CD14-positive monocyte (primary cell): ENCODE data around the gene CAMTA1. TPM values are rescaled to one million over a fixed set of nuclear protein-coding genes. Genes with fewer than 3 reads are reported as not detected.

Source experiments
- DNase-seq, 3 donors: peaks; one replicate each; pipeline ENCODE4 v3.0.0-alpha.2; 2011 to 2022
- H2AFZ ChIP-seq: 2 replicates; pipeline ENCODE4 v1.6.0; 2012; ENCODE audit warnings: mild to moderate bottlenecking, low read depth, low read length, inconsistent platforms; ENCODE audit not compliant: insufficient read depth, poor library complexity, severe bottlenecking
- H3K27ac ChIP-seq, 2 donors: 1 replicate in 1 of 2; 2 replicates in 1 of 2; pipeline ENCODE4 v1.5.1; 2012 to 2013; ENCODE audit warnings: low read length in 2 of 2, control low read depth in 1 of 2, inconsistent platforms in 1 of 2, low read depth in 1 of 2, mild to moderate bottlenecking in 1 of 2
- H3K27me3 ChIP-seq, 2 donors: one replicate each; pipeline versions ENCODE4 v1.6.0 to v1.6.1; 2011 to 2013; ENCODE audit warnings: low read length in 2 of 2; ENCODE audit not compliant: control insufficient read depth in 2 of 2, insufficient read depth in 2 of 2
- H3K36me3 ChIP-seq, 2 donors: replicated peaks in 1 of 2; 1 replicate in 1 of 2; 2 replicates in 1 of 2; pipeline versions ENCODE4 v1.5.1 to v1.6.1; 2012 to 2013; ENCODE audit warnings: low read length in 2 of 2, control low read depth in 1 of 2, inconsistent platforms in 1 of 2, mild to moderate bottlenecking in 1 of 2; ENCODE audit not compliant: insufficient read depth in 2 of 2, control insufficient read depth in 1 of 2
- H3K4me1 ChIP-seq, 2 donors: 1 replicate in 1 of 2; 2 replicates in 1 of 2; pipeline versions ENCODE4 v1.5.1 to v1.6.1; 2012 to 2013; ENCODE audit warnings: low read length in 2 of 2, control low read depth in 1 of 2, inconsistent platforms in 1 of 2, mild to moderate bottlenecking in 1 of 2, moderate library complexity in 1 of 2; ENCODE audit not compliant: insufficient read depth in 2 of 2, control insufficient read depth in 1 of 2
- H3K4me2 ChIP-seq: replicated peaks from 2 replicates; pipeline ENCODE3; 2012; ENCODE audit warnings: low read length, moderate library complexity, mild to moderate bottlenecking; ENCODE audit not compliant: poor library complexity, severe bottlenecking; ENCODE audit errors: extremely low read depth
- H3K4me3 ChIP-seq, 3 experiments: fragments of 200-600 bp in 1 of 3; sonication (generic) in 1 of 3; replicated peaks in 1 of 3; 1 replicate in 2 of 3; 2 replicates in 1 of 3; pipeline ENCODE4 v1.5.1; 2011 to 2013; ENCODE audit warnings: low read length in 3 of 3, mild to moderate bottlenecking in 3 of 3, control low read depth in 2 of 3, low read depth in 2 of 3, inconsistent platforms in 1 of 3, moderate library complexity in 1 of 3
- H3K79me2 ChIP-seq: 2 replicates; pipeline ENCODE4 v1.6.0; 2012; ENCODE audit warnings: mild to moderate bottlenecking, control low read depth, inconsistent platforms, low read length, moderate library complexity; ENCODE audit not compliant: insufficient read depth
- H3K9ac ChIP-seq: 2 replicates; pipeline ENCODE4 v1.6.0; 2017; ENCODE audit warnings: low read length, mild to moderate bottlenecking; ENCODE audit not compliant: insufficient read depth, poor library complexity, severe bottlenecking
- H3K9me3 ChIP-seq, 2 donors: replicated peaks in 1 of 2; 1 replicate in 1 of 2; 2 replicates in 1 of 2; pipeline versions ENCODE4 v1.5.1 to v1.6.1; 2012 to 2013; ENCODE audit warnings: low read length in 2 of 2, control low read depth in 1 of 2; ENCODE audit not compliant: control insufficient read depth in 1 of 2, insufficient read depth in 1 of 2
- H4K20me1 ChIP-seq: 2 replicates; pipeline ENCODE4 v1.6.0; 2012; ENCODE audit warnings: mild to moderate bottlenecking, low read length, control low read depth, moderate library complexity; ENCODE audit not compliant: insufficient read depth
- H3K27ac Mint-ChIP-seq, 7 donors: one replicate each; pipeline ENCODE4 v1.8.0; 2020; ENCODE audit warnings: mild to moderate bottlenecking in 7 of 7, mixed read lengths in 7 of 7, moderate library complexity in 6 of 7, inconsistent platforms in 2 of 7
- H3K27me3 Mint-ChIP-seq, 3 donors: one replicate each; pipeline ENCODE4 v1.8.0; 2021 to 2022; ENCODE audit warnings: low read depth in 3 of 3, mild to moderate bottlenecking in 3 of 3, mixed read lengths in 3 of 3, moderate library complexity in 3 of 3, inconsistent platforms in 1 of 3
- H3K36me3 Mint-ChIP-seq, 2 donors: one replicate each; pipeline ENCODE4 v1.8.0; 2020; ENCODE audit warnings: mixed read lengths in 2 of 2, inconsistent platforms in 1 of 2, mild to moderate bottlenecking in 1 of 2
- H3K4me1 Mint-ChIP-seq: one replicate; pipeline ENCODE4 v1.8.0; 2020; ENCODE audit warnings: mild to moderate bottlenecking, mixed read lengths
- H3K4me3 Mint-ChIP-seq, 2 donors: one replicate each; pipeline ENCODE4 v1.8.0; 2020; ENCODE audit warnings: mild to moderate bottlenecking in 2 of 2, mixed read lengths in 2 of 2, moderate library complexity in 1 of 2
- H3K9me3 Mint-ChIP-seq, 7 donors: one replicate each; pipeline ENCODE4 v1.8.0; 2020 to 2022; ENCODE audit warnings: mixed read lengths in 7 of 7, mild to moderate bottlenecking in 6 of 7, moderate library complexity in 6 of 7, inconsistent platforms in 2 of 7
- CTCF ChIP-seq: fragments of 200-600 bp; IDR thresholded peaks from one replicate; pipeline ENCODE4 v1.8.0; 2022; ENCODE audit warnings: antibody characterized with exemption, mild to moderate bottlenecking
- WGBS: methylation state at CpG from one replicate; pipeline ENCODE4 v1.1.5; 2013; ENCODE audit warnings: missing lambda C conversion rate; ENCODE audit not compliant: insufficient coverage; 5-methylcytosine and 5-hydroxymethylcytosine counted together
- intact Hi-C, 2 donors: fragments of 100-400 bp; cut with micrococcal nuclease; formaldehyde crosslinking; loops; one replicate each; pipeline versions ENCODE4 v1.15.0 to v1.15.1; 2023
- polyA plus RNA-seq, 3 donors: library from polyadenylated mRNA; depleted of rRNA in 1 of 3; unstranded in 2 of 3; stranded (reverse) in 1 of 3; fragments of 300-500 nt in 2 of 3; fragments of >200 nt in 1 of 3; fragmentation: Illumina TruSeq in 2 of 3; gene quantifications; 1 replicate in 2 of 3; 2 replicates in 1 of 3; pipeline ENCODE4 v1.2.3, GENCODE V29; 2012 to 2021

Gene CAMTA1
- polyA plus RNA-seq, 3 donors: 52.0 to 89.6 (median 78.3) TPM

DNA sequence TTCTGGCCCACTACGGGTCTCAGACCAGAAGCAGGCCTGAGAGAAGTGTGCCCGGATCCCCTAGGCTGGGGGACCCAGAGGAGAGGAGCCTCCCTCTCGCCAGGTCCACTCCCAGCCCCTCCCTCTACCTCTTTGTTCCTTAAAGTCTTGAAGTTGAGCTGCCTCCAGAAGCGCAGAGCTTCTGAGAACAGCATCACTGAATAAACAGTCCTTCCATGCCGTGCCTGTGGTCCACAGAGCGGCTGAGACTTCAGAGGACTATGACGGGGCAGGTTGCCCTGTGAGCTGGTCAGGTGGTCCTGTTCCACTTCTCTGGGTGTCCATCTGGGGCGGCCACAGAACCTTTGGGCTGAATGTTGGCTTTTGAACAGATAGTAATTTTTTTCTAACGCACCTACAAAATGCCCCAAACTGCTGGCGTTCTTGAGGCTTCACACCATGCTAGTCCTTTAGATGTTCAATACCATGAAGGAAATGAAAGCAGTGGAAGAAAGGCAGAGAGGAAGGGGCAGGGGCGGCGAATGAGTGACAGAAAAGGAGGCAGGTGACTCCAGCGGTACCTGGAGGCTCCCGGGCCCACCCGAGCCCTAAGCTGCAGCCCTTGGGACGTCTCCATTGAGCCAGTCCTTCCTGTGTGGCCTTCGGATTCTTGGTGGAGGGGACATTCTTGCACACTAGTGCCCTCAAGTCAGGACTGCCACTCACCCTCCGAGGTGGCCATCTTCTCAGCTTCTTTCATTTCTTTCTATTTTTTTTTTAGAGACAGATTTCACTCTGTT is 746.5 kb downstream of the CAMTA1 start:
- Mint-ChIP-seq H3K4me3 (no peak overlapping the region), H3K27ac (no peak overlapping the region), H3K36me3 (no peaks in the 10 kb centered on the region), H3K4me1 (peaks cover 2% of the 10 kb centered on the region), H3K27me3 (peaks cover 0 to 13% (median 5%) of the 10 kb centered on the region in 3 donors), H3K9me3 (no peaks in the 10 kb centered on the region)
- Histone ChIP-seq H3K9ac (no peak overlapping the region), H3K79me2 (no peaks in the 10 kb centered on the region), H2AFZ (no peak overlapping the region), H3K4me2 (no peak overlapping the region), H4K20me1 (no peaks in the 10 kb centered on the region), H3K27ac (no peak overlapping the region), H3K4me3 (no peak overlapping the region), H3K36me3 (no peaks in the 10 kb centered on the region), H3K27me3 (no peaks in the 10 kb centered on the region), H3K9me3 (no peaks in the 10 kb centered on the region), H3K4me1 (no peaks in the 10 kb centered on the region)
- 91% methylated on average over 16 of the region's 18 CpGs for WGBS
- no peak for DNase-seq
- intact Hi-C loops: no loop called here
- no peak for TF ChIP-seq CTCF

DNA sequence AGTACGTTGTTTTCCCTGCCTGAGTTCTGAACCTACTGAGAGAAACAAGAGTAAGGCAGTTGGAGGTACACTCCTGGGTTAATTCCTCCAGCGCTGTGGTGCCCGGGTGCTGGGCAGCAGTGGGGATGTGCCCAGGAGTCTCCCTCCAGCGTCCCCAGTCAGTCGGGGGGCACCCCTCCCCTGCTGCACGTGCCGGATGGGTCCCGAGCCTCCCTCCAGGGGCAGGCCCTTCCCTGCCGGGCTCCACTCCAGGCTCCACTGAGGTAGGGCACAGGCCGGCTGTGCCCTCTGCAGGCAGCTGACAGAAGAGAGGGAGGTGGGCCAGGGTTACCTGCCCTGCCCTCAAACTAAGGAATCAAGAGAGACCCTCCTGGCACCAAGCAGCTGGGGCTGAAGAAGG is 747.8 kb downstream of the CAMTA1 start:
- Histone ChIP-seq H3K79me2 (no peaks in the 10 kb centered on the region), H3K4me3 (no peak overlapping the region), H3K9me3 (no peaks in the 10 kb centered on the region), H3K27ac (no peak overlapping the region), H2AFZ (no peak overlapping the region), H3K9ac (no peak overlapping the region), H3K4me1 (no peaks in the 10 kb centered on the region), H3K4me2 (no peak overlapping the region), H4K20me1 (no peaks in the 10 kb centered on the region), H3K36me3 (no peaks in the 10 kb centered on the region), H3K27me3 (no peaks in the 10 kb centered on the region)
- intact Hi-C loops: no loop called here
- Mint-ChIP-seq H3K4me1 (peaks cover 2% of the 10 kb centered on the region), H3K36me3 (no peaks in the 10 kb centered on the region), H3K27me3 (peaks cover 1 to 13% (median 7%) of the 10 kb centered on the region in 3 donors), H3K9me3 (no peaks in the 10 kb centered on the region), H3K4me3 (no peak overlapping the region), H3K27ac (no peak overlapping the region)
- no peak for DNase-seq
- WGBS: 92% methylated on average over 10 of the region's 10 CpGs
- TF ChIP-seq CTCF: no peak
